Tibial nerve (tissue), 4 donors: Measurements from ENCODE around the gene MINDY3. TPM values are rescaled to one million over a fixed set of nuclear protein-coding genes. Genes with fewer than 3 reads are reported as not detected.
A peak's percentile ranks its signal among the peaks of the same experiment; 100 is the strongest.

Source experiments
- DNase-seq, 2 donors: peaks; one replicate each; pipeline ENCODE4 v3.0.0-alpha.2; 2019; ENCODE audit warnings: low spot score in 2 of 2
- H3K27ac ChIP-seq, 4 donors: fragments of 200-600 bp; sonication (generic) in 3 of 4; one replicate each; pipeline ENCODE4 v1.5.1; 2017 to 2019; ENCODE audit warnings: mild to moderate bottlenecking in 1 of 4
- H3K27me3 ChIP-seq, 2 donors: fragments of 200-600 bp; sonication (generic) in 1 of 2; one replicate each; pipeline versions ENCODE4 v1.5.1 to v1.6.0; 2017 to 2019
- H3K36me3 ChIP-seq, 3 donors: fragments of 200-600 bp; sonication (generic); one replicate each; pipeline ENCODE4 v1.5.1; 2018 to 2019
- H3K4me1 ChIP-seq, 4 donors: fragments of 200-600 bp; sonication (generic) in 3 of 4; one replicate each; pipeline ENCODE4 v1.5.1; 2017 to 2019
- H3K4me3 ChIP-seq, 4 donors: fragments of 200-600 bp; sonication (generic) in 3 of 4; one replicate each; pipeline ENCODE4 v1.5.1; 2017 to 2019; ENCODE audit warnings: mild to moderate bottlenecking in 1 of 4, moderate library complexity in 1 of 4
- H3K9me3 ChIP-seq, 4 donors: fragments of 200-600 bp; sonication (generic) in 3 of 4; one replicate each; pipeline ENCODE4 v1.5.1; 2017 to 2019
- CTCF ChIP-seq, 5 experiments: fragments of 200-600 bp in 3 of 5; fragments of 450-650 bp in 2 of 5; sonication (generic) in 3 of 5; IDR thresholded peaks; one replicate each; pipeline ENCODE4 v1.5.1; 2016 to 2019; ENCODE audit warnings: antibody characterized with exemption in 5 of 5, mild to moderate bottlenecking in 3 of 5, moderate library complexity in 2 of 5
- EP300 ChIP-seq, 2 donors: sonication (generic); formaldehyde crosslinking; IDR thresholded peaks; one replicate each; pipeline ENCODE4 v1.6.1; 2017; ENCODE audit warnings: antibody characterized with exemption in 2 of 2, mild to moderate bottlenecking in 1 of 2
- POLR2A ChIP-seq, 2 donors: fragments of 450-650 bp; IDR thresholded peaks; one replicate each; pipeline ENCODE4 v1.6.1; 2017; ENCODE audit warnings: antibody characterized with exemption in 2 of 2, mild to moderate bottlenecking in 2 of 2, moderate library complexity in 2 of 2
- WGBS, 2 donors: methylation state at CpG; one replicate each; pipeline ENCODE4 v1.1.5; 2018; 5-methylcytosine and 5-hydroxymethylcytosine counted together
- total RNA-seq, 4 donors: library from RNA; depleted of rRNA; stranded (reverse); fragments of >200 nt; gene quantifications; one replicate each; pipeline ENCODE4 v1.1.0, GENCODE V29; 2016

The MINDY3 gene
- total RNA-seq = 10 to 100 TPM; 25.3 to 33.2 (median 28.2) TPM

GRCh38 chr10:15859906-15860691 is at the start of gene MINDY3:
MINDY3 (minus strand) TSS chr10:15860507; CDS start chr10:15860299, 208 bp downstream.
- 0 to 2% methylated on average over 34 to 41 of the region's 47 CpGs for WGBS, 2 donors

GRCh38 chr10:15901889-15902288 is 41.6 kb upstream of the MINDY3 start:
- TF ChIP-seq POLR2A (IDR thresholded peaks at IDR 0.05) (no peak), EP300 (IDR thresholded peaks at IDR 0.05) (no peak), CTCF (IDR thresholded peaks at IDR 0.05) (no peak)
- H3K27me3 ChIP-seq = peaks cover 0 to 7% of the 10 kb centered on the region in 2 donors
- H3K9me3 ChIP-seq = no peaks in the 10 kb centered on the region
- DNase-seq = no peak
- no peak overlapping the region for H3K4me3 ChIP-seq
- no peak overlapping the region for H3K27ac ChIP-seq
- no peaks in the 10 kb centered on the region for H3K4me1 ChIP-seq
- WGBS, 2 donors = 58 to 63% methylated on average over 3 of the region's 3 CpGs
- no peaks in the 10 kb centered on the region for H3K36me3 ChIP-seq

More at GRCh38 chr10:15859906-15860691, at the start of gene MINDY3:
- Histone ChIP-seq H3K4me3 (peak within 1 kb of the TSS; percentile 74 to 92 (median 84)), H3K36me3 (no peaks in the 10 kb centered on the region), H3K4me1 (peaks cover 0 to 39% (median 10%) of the 10 kb centered on the region in 4 donors), H3K9me3 (no peaks in the 10 kb centered on the region), H3K27ac (peak within 1 kb of the TSS; percentile 45 to 78 (median 67)), H3K27me3 (peaks cover 0 to 13% of the 10 kb centered on the region in 2 donors)
- peak; percentile 54 to 74 for DNase-seq
- TF ChIP-seq CTCF (IDR thresholded peaks at IDR 0.05) (no peak), EP300 (IDR thresholded peaks at IDR 0.05) (peak in 1 of 2 donors; percentile 68)

GRCh38 chr10:15898046-15898445 is 37.7 kb upstream of the MINDY3 start:
- TF ChIP-seq CTCF (IDR thresholded peaks at IDR 0.05) (peak in 3 of 5 experiments; percentile 14 to 24 (median 14)), POLR2A (IDR thresholded peaks at IDR 0.05) (no peak), EP300 (IDR thresholded peaks at IDR 0.05) (no peak)
- DNase-seq = no peak
- no peak overlapping the region for H3K27ac ChIP-seq
- no peak overlapping the region for H3K4me3 ChIP-seq
- H3K36me3 ChIP-seq = no peaks in the 10 kb centered on the region
- H3K9me3 ChIP-seq = no peaks in the 10 kb centered on the region
- WGBS, 2 donors = 52 to 59% methylated on average over 4 of the region's 4 CpGs
- no peaks in the 10 kb centered on the region for H3K4me1 ChIP-seq
- peaks cover 0 to 13% of the 10 kb centered on the region in 2 donors for H3K27me3 ChIP-seq

DNA sequence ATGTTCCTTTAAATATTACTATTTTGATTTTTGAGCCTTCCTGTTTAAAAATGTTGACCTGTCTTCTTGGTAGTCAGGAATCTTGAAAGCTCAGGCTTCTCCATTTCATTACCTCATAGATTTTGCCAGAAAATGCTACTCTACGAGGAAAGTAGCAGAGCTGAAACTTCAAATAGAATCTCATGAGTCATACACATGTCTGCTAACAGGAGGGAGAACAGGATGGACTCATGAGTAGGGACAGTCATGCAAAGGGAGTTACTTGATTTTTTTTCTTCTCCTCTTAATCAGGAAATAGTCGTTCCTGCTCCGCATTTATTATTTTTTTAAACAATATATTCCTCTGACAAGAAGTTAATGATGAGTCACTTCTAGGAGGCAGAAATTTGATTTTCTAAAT is 37.0 kb upstream of the MINDY3 start:
- no peaks in the 10 kb centered on the region for H3K9me3 ChIP-seq
- no peak for TF ChIP-seq POLR2A (IDR thresholded peaks at IDR 0.05)
- no peak for TF ChIP-seq EP300 (IDR thresholded peaks at IDR 0.05)
- TF ChIP-seq CTCF (IDR thresholded peaks at IDR 0.05) = no peak
- DNase-seq = no peak
- no peak overlapping the region for H3K27ac ChIP-seq
- peaks cover 0 to 18% of the 10 kb centered on the region in 2 donors for H3K27me3 ChIP-seq
- no peak overlapping the region for H3K4me3 ChIP-seq
- H3K36me3 ChIP-seq = no peaks in the 10 kb centered on the region
- no peaks in the 10 kb centered on the region for H3K4me1 ChIP-seq
- WGBS, 2 donors = 56 to 65% methylated on average over 3 of the region's 3 CpGs

GRCh38 chr10:15896654-15897053 is 36.3 kb upstream of the MINDY3 start:
- WGBS, 2 donors = 80 to 82% methylated on average over 4 of the region's 4 CpGs
- no peak for TF ChIP-seq POLR2A (IDR thresholded peaks at IDR 0.05)
- TF ChIP-seq CTCF (IDR thresholded peaks at IDR 0.05) = no peak
- no peak for TF ChIP-seq EP300 (IDR thresholded peaks at IDR 0.05)

More at GRCh38 chr10:15896654-15897053, 36.3 kb upstream of the MINDY3 start:
- H3K4me1 ChIP-seq = no peaks in the 10 kb centered on the region
- H3K9me3 ChIP-seq = no peaks in the 10 kb centered on the region
- peaks cover 0 to 18% of the 10 kb centered on the region in 2 donors for H3K27me3 ChIP-seq
- no peak overlapping the region for H3K4me3 ChIP-seq
- H3K36me3 ChIP-seq = no peaks in the 10 kb centered on the region
- no peak overlapping the region for H3K27ac ChIP-seq
- DNase-seq = no peak
